K562 (cell line): ENCODE results near the gene AGRP. TPM values are rescaled to one million over a fixed set of nuclear protein-coding genes. Genes with fewer than 3 reads are reported as not detected.

Experiments
- ATAC-seq: fragments of 200-7000 bp; cut with Tn5 transposase; 3 replicates; pipeline ENCODE4 v1.9.1; 2020; ENCODE audit warnings: moderate library complexity
- BruUV-seq: library from RNA; stranded (reverse); fragments of 400-500 nt; replicated peaks from 2 replicates; lab custom pipeline; 2021; lab: Mats Ljungman, UMichigan
- CTCF ChIA-PET: fragments of 300-600 bp; formaldehyde crosslinking; extraction: SDS; loops from one replicate; lab custom pipeline; 2021; ENCODE audit warnings: low intra/inter-chr PET ratio; lab: Yijun Ruan, JAX
- POLR2A ChIA-PET: fragments of 300-600, 350-650 bp; sonication (Branson Sonifier 250); formaldehyde crosslinking; extraction: SDS; loops from one replicate; lab custom pipeline; 2021; ENCODE audit warnings: antibody characterized with exemption, inconsistent platforms; lab: Yijun Ruan, JAX
- DNase-seq, 4 experiments: peaks; one replicate each; pipeline versions ENCODE4 v3.0.0 to v3.0.0-alpha.2; 2011 to 2018; ENCODE audit warnings: low spot score in 3 of 4, mixed read lengths in 3 of 4; ENCODE audit errors: extremely low read depth in 1 of 4
- FAIRE-seq: peaks from 2 replicates; lab custom pipeline; 2011; peaks lifted over from hg19 to GRCh38; lab: Jason Lieb, UNC
- H2AFZ ChIP-seq: 2 replicates; pipeline ENCODE4 v1.6.0; 2011; ENCODE audit warnings: low read depth, low read length, control low read depth, inconsistent platforms
- H3K27ac ChIP-seq: fragments of 200-600 bp; 3 replicates; pipeline ENCODE4 v1.8.0; 2011; ENCODE audit warnings: low read depth, mild to moderate bottlenecking, control low read depth, inconsistent platforms, low read length, moderate library complexity, mixed read lengths; ENCODE audit errors: extremely low read depth
- H3K27me3 ChIP-seq, 2 experiments: fragments of 300-600 bp in 1 of 2; 2 replicates in 1 of 2; 3 replicates in 1 of 2; pipeline versions ENCODE4 v1.6.0 to v1.8.0; 2011; ENCODE audit warnings: inconsistent platforms in 2 of 2, low read length in 2 of 2, mild to moderate bottlenecking in 1 of 2, mixed read lengths in 1 of 2, moderate library complexity in 1 of 2; ENCODE audit not compliant: control insufficient read depth in 2 of 2, insufficient read depth in 2 of 2
- H3K36me3 ChIP-seq: fragments of 300-600 bp; 3 replicates; pipeline ENCODE4 v1.8.0; 2011; ENCODE audit warnings: mild to moderate bottlenecking, low read length, inconsistent platforms; ENCODE audit not compliant: control insufficient read depth, insufficient read depth
- H3K4me1 ChIP-seq, 2 experiments: fragments of 200-600 bp in 1 of 2; replicated peaks in 1 of 2; 2 replicates in 1 of 2; 3 replicates in 1 of 2; pipeline versions ENCODE4 v1.5.1 to v1.8.0; 2011; ENCODE audit warnings: inconsistent platforms in 2 of 2, low read length in 2 of 2, mild to moderate bottlenecking in 1 of 2, mixed read lengths in 1 of 2, moderate library complexity in 1 of 2; ENCODE audit not compliant: control insufficient read depth in 2 of 2, insufficient read depth in 2 of 2
- H3K4me2 ChIP-seq: 2 replicates; pipeline ENCODE4 v1.6.1; 2011; ENCODE audit warnings: low read length, control low read depth, inconsistent platforms, mixed read lengths; ENCODE audit not compliant: insufficient read depth
- H3K4me3 ChIP-seq: fragments of 200-600 bp; sonication (generic), shearing (Covaris generic); 2 replicates; pipeline ENCODE4 v1.5.1; 2016; ENCODE audit warnings: control low read depth, inconsistent platforms
- H3K79me2 ChIP-seq: fragments of 200-600 bp; 3 replicates; pipeline ENCODE4 v1.8.0; 2011; ENCODE audit warnings: low read length, inconsistent platforms; ENCODE audit not compliant: control insufficient read depth, insufficient read depth
- H3K9ac ChIP-seq, 2 experiments: 2 replicates each; pipeline versions ENCODE4 v1.6.0 to v1.6.1; 2011; ENCODE audit warnings: low read depth in 2 of 2, low read length in 2 of 2, control low read depth in 1 of 2, inconsistent platforms in 1 of 2, mild to moderate bottlenecking in 1 of 2, mixed read lengths in 1 of 2; ENCODE audit not compliant: insufficient read depth in 1 of 2
- H3K9me1 ChIP-seq: one replicate; pipeline ENCODE4 v1.6.0; 2011; ENCODE audit warnings: inconsistent platforms, mild to moderate bottlenecking, low read length, moderate library complexity; ENCODE audit not compliant: control insufficient read depth, insufficient read depth
- H3K9me3 ChIP-seq: replicated peaks from 2 replicates; pipeline ENCODE4 v1.5.1; 2011; ENCODE audit warnings: low read depth, low read length, inconsistent platforms; ENCODE audit not compliant: control insufficient read depth, insufficient read depth
- H4K20me1 ChIP-seq: replicated peaks from 2 replicates; pipeline ENCODE4 v1.6.1; 2011; ENCODE audit warnings: low read length, inconsistent platforms, mixed read lengths; ENCODE audit not compliant: control insufficient read depth, insufficient read depth
- BRF1 ChIP-seq: IDR thresholded peaks from 3 replicates; pipeline ENCODE4 v1.6.1; 2011; ENCODE audit warnings: borderline replicate concordance, mild to moderate bottlenecking; ENCODE audit not compliant: insufficient read length; ENCODE audit errors: extremely low read depth
- COPS2 ChIP-seq: fragments of 450-650 bp; conservative IDR thresholded peaks from 2 replicates; pipeline ENCODE4 v1.6.1; 2016; ENCODE audit warnings: mild to moderate bottlenecking, moderate library complexity
- CSDE1 ChIP-seq, 2 experiments: fragments of 450-650 bp; IDR thresholded peaks; 2 replicates each; pipeline ENCODE4 v1.6.1; 2016; ENCODE audit warnings: mild to moderate bottlenecking in 1 of 2
- LARP7 ChIP-seq: fragments of 450-650 bp; IDR thresholded peaks from 2 replicates; pipeline ENCODE4 v1.6.1; 2016
- MEF2A ChIP-seq: IDR thresholded peaks from 2 replicates; pipeline ENCODE4 v1.6.1; 2011; ENCODE audit warnings: low read depth, mild to moderate bottlenecking, low read length, moderate library complexity; ENCODE audit not compliant: control insufficient read depth
- SRF ChIP-seq, 2 experiments: fragments of 250-450, 450-650 bp in 1 of 2; sonication (Bioruptor Pico) in 1 of 2; sonication (generic) in 1 of 2; formaldehyde crosslinking; IDR thresholded peaks; 2 replicates each; pipeline versions ENCODE4 v1.5.0 to v1.5.1; 2020 to 2022; ENCODE audit warnings: mild to moderate bottlenecking in 1 of 2, missing genetic modification reagents in 1 of 2
- YBX1 ChIP-seq: fragments of 450-650 bp; IDR thresholded peaks from 2 replicates; pipeline ENCODE4 v1.7.1; 2016; ENCODE audit warnings: mild to moderate bottlenecking
- ZKSCAN8 ChIP-seq: fragments of 200-800 bp; sonication (Bioruptor generic); IDR thresholded peaks from 2 replicates; pipeline ENCODE4 v1.6.1; 2016; ENCODE audit warnings: missing genetic modification characterization, missing compliant biosample characterization
- ZNF589 ChIP-seq: fragments of 200-800 bp; sonication (Bioruptor generic); IDR thresholded peaks from 2 replicates; pipeline ENCODE4 v1.6.1; 2016; ENCODE audit warnings: low read depth, missing genetic modification characterization, missing compliant biosample characterization
- ZSCAN32 ChIP-seq: fragments of 450-650 bp; formaldehyde crosslinking; IDR thresholded peaks from 2 replicates; pipeline ENCODE4 v1.4.0; 2020; ENCODE audit warnings: mild to moderate bottlenecking, moderate library complexity
- WGBS: fragments of 100-300 bp; shearing (Covaris generic); methylation state at CpG from one replicate; pipeline ENCODE4 v1.1.6; 2016; ENCODE audit warnings: low coverage, mixed read lengths; ENCODE audit not compliant: insufficient coverage; ENCODE audit errors: missing lambda C conversion rate; 5-methylcytosine and 5-hydroxymethylcytosine counted together
- in situ Hi-C: fragments of 300-500 bp; cut with MboI; formaldehyde crosslinking; loops from 4 replicates; pipeline ENCODE4 v1.15.0; 2018; ENCODE audit warnings: inconsistent platforms, mixed read lengths
- intact Hi-C: fragments of 100-400 bp; cut with micrococcal nuclease; formaldehyde crosslinking; loops from 2 replicates; pipeline ENCODE4 v1.14.2; 2022
- polyA plus RNA-seq, 8 experiments: library from polyadenylated mRNA; depleted of rRNA in 4 of 8; stranded (reverse) in 5 of 8; unstranded in 3 of 8; fragments of >200 nt; fragmentation: Nextera tagmentation in 2 of 8; fragmentation: Illumina TruSeq in 1 of 8; extraction: Ambion mirVana in 2 of 8; extraction: Trizol in 1 of 8; gene quantifications; 2 replicates each; pipeline versions ENCODE4 v1.2.1 to v1.2.3, GENCODE V29; 2011 to 2014; ENCODE audit warnings: inconsistent platforms in 1 of 8, missing spikeins in 1 of 8
- total RNA-seq, 7 experiments: library from RNA; depleted of rRNA in 6 of 7; stranded (reverse); fragments of >200 nt in 6 of 7; fragmentation: Illumina TruSeq in 2 of 7; extraction: Trizol in 2 of 7; gene quantifications; 2 replicates each; pipeline versions ENCODE4 v1.2.1 to v1.2.3, GENCODE V29; 2011 to 2021; ENCODE audit warnings: low replicate concordance in 1 of 7
- TF ChIP-seq, protein P1 (sequence below): sonication (generic); formaldehyde crosslinking; IDR thresholded peaks from 2 replicates; pipeline ENCODE4 v1.8.0; 2022; ENCODE audit warnings: mild to moderate bottlenecking, missing genetic modification reagents
- TF ChIP-seq, protein P2 (sequence below): fragments of 250-450 bp; sonication (Bioruptor Pico); IDR thresholded peaks from 2 replicates; pipeline ENCODE4 v1.4.0; 2020; ENCODE audit warnings: mild to moderate bottlenecking
- TF ChIP-seq, protein P3 (sequence below): fragments of 450-650 bp; IDR thresholded peaks from 2 replicates; pipeline ENCODE4 v1.6.1; 2018; ENCODE audit warnings: mild to moderate bottlenecking, low read depth; ENCODE audit not compliant: partially characterized antibody
- TF ChIP-seq, protein P4 (sequence below): sonication (generic); IDR thresholded peaks from 2 replicates; pipeline ENCODE4 v1.6.1; 2016

Gene AGRP
- total and polyA plus RNA-seq, 9 of the 15 experiments (the other 6 are each of a cell fraction or from before 2014, with no cell fraction given): not detected

DNA sequence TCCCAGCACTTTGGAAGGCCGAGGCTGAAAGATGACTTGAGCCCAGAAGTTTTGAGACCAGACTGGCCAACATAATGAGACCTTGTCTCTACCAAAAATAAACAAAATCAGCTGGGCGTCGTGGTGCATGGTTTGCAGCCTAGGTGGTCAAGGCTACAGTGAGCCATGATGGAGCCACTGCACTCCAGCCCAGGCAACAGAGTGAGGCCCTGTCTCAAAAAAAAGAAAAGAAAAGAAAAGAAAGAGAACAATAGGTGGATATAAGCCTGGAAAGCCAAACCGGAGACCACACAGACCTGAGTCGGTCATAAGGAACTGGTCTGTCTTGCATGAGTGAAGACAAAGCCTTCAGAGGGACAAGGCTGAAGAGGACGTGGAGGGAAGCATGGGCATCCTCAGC lies 16.8 kb downstream of the AGRP start:
- 70% methylated on average over 5 of the region's 6 CpGs for WGBS
- DNase-seq: no peak
- CTCF ChIA-PET: interaction anchor here (1.3 kb wide), 1 partner anchor 38 kb away, joined by 4 read pairs; no protein-coding TSS in a partner anchor
- no TSS peak for BruUV-seq
- Histone ChIP-seq H3K9me3 (no peaks in the 10 kb centered on the region), H3K4me2 (no peak overlapping the region), H3K27ac (no peak overlapping the region), H3K79me2 (peaks cover 44% of the 10 kb centered on the region), H3K27me3 (no peaks in the 10 kb centered on the region), H3K4me3 (no peak overlapping the region)
- in situ Hi-C loops (no loop called here), intact Hi-C loops (loop anchor here (5.0 to 10.0 kb wide), 2 partner anchors 204 to 512 kb away; no protein-coding TSS in a partner anchor)
- no peak for ATAC-seq
- TF ChIP-seq, protein P1, sequence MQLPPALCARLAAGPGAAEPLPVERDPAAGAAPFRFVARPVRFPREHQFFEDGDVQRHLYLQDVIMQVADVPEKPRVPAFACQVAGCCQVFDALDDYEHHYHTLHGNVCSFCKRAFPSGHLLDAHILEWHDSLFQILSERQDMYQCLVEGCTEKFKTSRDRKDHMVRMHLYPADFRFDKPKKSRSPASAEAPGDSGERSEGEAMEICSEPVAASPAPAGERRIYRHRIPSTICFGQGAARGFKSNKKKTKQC (CRISPR knock-in tag): no peak
- TF ChIP-seq, protein P2, sequence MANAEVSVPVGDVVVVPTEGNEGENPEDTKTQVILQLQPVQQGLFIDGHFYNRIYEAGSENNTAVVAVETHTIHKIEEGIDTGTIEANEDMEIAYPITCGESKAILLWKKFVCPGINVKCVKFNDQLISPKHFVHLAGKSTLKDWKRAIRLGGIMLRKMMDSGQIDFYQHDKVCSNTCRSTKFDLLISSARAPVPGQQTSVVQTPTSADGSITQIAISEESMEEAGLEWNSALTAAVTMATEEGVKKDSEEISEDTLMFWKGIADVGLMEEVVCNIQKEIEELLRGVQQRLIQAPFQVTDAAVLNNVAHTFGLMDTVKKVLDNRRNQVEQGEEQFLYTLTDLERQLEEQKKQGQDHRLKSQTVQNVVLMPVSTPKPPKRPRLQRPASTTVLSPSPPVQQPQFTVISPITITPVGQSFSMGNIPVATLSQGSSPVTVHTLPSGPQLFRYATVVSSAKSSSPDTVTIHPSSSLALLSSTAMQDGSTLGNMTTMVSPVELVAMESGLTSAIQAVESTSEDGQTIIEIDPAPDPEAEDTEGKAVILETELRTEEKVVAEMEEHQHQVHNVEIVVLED (CRISPR knock-in tag): no peak
- no peak for TF ChIP-seq BRF1
- no peak for TF ChIP-seq MEF2A
- no peak for TF ChIP-seq CSDE1 (IDR thresholded peaks at IDR 0.05)
- TF ChIP-seq COPS2: no peak
- TF ChIP-seq, protein P3, sequence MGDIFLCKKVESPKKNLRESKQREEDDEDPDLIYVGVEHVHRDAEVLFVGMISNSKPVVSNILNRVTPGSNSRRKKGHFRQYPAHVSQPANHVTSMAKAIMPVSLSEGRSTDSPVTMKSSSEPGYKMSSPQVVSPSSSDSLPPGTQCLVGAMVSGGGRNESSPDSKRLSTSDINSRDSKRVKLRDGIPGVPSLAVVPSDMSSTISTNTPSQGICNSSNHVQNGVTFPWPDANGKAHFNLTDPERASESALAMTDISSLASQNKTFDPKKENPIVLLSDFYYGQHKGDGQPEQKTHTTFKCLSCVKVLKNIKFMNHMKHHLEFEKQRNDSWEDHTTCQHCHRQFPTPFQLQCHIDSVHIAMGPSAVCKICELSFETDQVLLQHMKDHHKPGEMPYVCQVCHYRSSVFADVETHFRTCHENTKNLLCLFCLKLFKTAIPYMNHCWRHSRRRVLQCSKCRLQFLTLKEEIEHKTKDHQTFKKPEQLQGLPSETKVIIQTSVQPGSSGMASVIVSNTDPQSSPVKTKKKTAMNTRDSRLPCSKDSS: no peak
- no peak for TF ChIP-seq ZSCAN32
- no peak for TF ChIP-seq LARP7
- no peak for TF ChIP-seq YBX1
- TF ChIP-seq, protein P4, sequence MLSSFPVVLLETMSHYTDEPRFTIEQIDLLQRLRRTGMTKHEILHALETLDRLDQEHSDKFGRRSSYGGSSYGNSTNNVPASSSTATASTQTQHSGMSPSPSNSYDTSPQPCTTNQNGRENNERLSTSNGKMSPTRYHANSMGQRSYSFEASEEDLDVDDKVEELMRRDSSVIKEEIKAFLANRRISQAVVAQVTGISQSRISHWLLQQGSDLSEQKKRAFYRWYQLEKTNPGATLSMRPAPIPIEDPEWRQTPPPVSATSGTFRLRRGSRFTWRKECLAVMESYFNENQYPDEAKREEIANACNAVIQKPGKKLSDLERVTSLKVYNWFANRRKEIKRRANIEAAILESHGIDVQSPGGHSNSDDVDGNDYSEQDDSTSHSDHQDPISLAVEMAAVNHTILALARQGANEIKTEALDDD: no peak
- no peak for TF ChIP-seq ZKSCAN8
- TF ChIP-seq SRF (CRISPR knock-in tag; IDR thresholded peaks at IDR 0.05): no peak
- no peak for TF ChIP-seq ZNF589 (CRISPR knock-in tag)
- TF ChIP-seq, all 486 proteins: peak for 0
- H2AFZ ChIP-seq: no peak overlapping the region
- peaks cover 41% of the 10 kb centered on the region for H4K20me1 ChIP-seq
- POLR2A ChIA-PET: no interaction called here
- H3K9me1 ChIP-seq: peaks cover 7% of the 10 kb centered on the region
- peaks cover 13 to 15% of the 10 kb centered on the region in 2 experiments; a peak in 4 of 5 replicates for H3K4me1 ChIP-seq
- no peak for FAIRE-seq
- H3K36me3 ChIP-seq: peaks cover 20% of the 10 kb centered on the region; the same call in 2 of the 3 replicates
- no peak overlapping the region for H3K9ac ChIP-seq
